K562 (cell line): ENCODE measurements around the gene DBP. TPM values are rescaled to one million over a fixed set of nuclear protein-coding genes. Genes with fewer than 3 reads are reported as not detected.

Experiments
- ATAC-seq: fragments of 200-7000 bp; cut with Tn5 transposase; 3 replicates; pipeline ENCODE4 v1.9.1; 2020; ENCODE audit warnings: moderate library complexity
- BruUV-seq: library from RNA; stranded (reverse); fragments of 400-500 nt; replicated peaks from 2 replicates; lab custom pipeline; 2021; lab: Mats Ljungman, UMichigan
- CTCF ChIA-PET: fragments of 300-600 bp; formaldehyde crosslinking; extraction: SDS; loops from one replicate; lab custom pipeline; 2021; ENCODE audit warnings: low intra/inter-chr PET ratio; lab: Yijun Ruan, JAX
- POLR2A ChIA-PET: fragments of 300-600, 350-650 bp; sonication (Branson Sonifier 250); formaldehyde crosslinking; extraction: SDS; loops from one replicate; lab custom pipeline; 2021; ENCODE audit warnings: antibody characterized with exemption, inconsistent platforms; lab: Yijun Ruan, JAX
- DNase-seq, 4 experiments: peaks; one replicate each; pipeline versions ENCODE4 v3.0.0 to v3.0.0-alpha.2; 2011 to 2018; ENCODE audit warnings: low spot score in 3 of 4, mixed read lengths in 3 of 4; ENCODE audit errors: extremely low read depth in 1 of 4
- FAIRE-seq: peaks from 2 replicates; lab custom pipeline; 2011; peaks lifted over from hg19 to GRCh38; lab: Jason Lieb, UNC
- H2AFZ ChIP-seq: 2 replicates; pipeline ENCODE4 v1.6.0; 2011; ENCODE audit warnings: low read depth, low read length, control low read depth, inconsistent platforms
- H3K27ac ChIP-seq: fragments of 200-600 bp; 3 replicates; pipeline ENCODE4 v1.8.0; 2011; ENCODE audit warnings: low read depth, mild to moderate bottlenecking, control low read depth, inconsistent platforms, low read length, moderate library complexity, mixed read lengths; ENCODE audit errors: extremely low read depth
- H3K27me3 ChIP-seq, 2 experiments: fragments of 300-600 bp in 1 of 2; 2 replicates in 1 of 2; 3 replicates in 1 of 2; pipeline versions ENCODE4 v1.6.0 to v1.8.0; 2011; ENCODE audit warnings: inconsistent platforms in 2 of 2, low read length in 2 of 2, mild to moderate bottlenecking in 1 of 2, mixed read lengths in 1 of 2, moderate library complexity in 1 of 2; ENCODE audit not compliant: control insufficient read depth in 2 of 2, insufficient read depth in 2 of 2
- H3K36me3 ChIP-seq: fragments of 300-600 bp; 3 replicates; pipeline ENCODE4 v1.8.0; 2011; ENCODE audit warnings: mild to moderate bottlenecking, low read length, inconsistent platforms; ENCODE audit not compliant: control insufficient read depth, insufficient read depth
- H3K4me1 ChIP-seq, 2 experiments: fragments of 200-600 bp in 1 of 2; replicated peaks in 1 of 2; 2 replicates in 1 of 2; 3 replicates in 1 of 2; pipeline versions ENCODE4 v1.5.1 to v1.8.0; 2011; ENCODE audit warnings: inconsistent platforms in 2 of 2, low read length in 2 of 2, mild to moderate bottlenecking in 1 of 2, mixed read lengths in 1 of 2, moderate library complexity in 1 of 2; ENCODE audit not compliant: control insufficient read depth in 2 of 2, insufficient read depth in 2 of 2
- H3K4me2 ChIP-seq: 2 replicates; pipeline ENCODE4 v1.6.1; 2011; ENCODE audit warnings: low read length, control low read depth, inconsistent platforms, mixed read lengths; ENCODE audit not compliant: insufficient read depth
- H3K4me3 ChIP-seq: fragments of 200-600 bp; sonication (generic), shearing (Covaris generic); 2 replicates; pipeline ENCODE4 v1.5.1; 2016; ENCODE audit warnings: control low read depth, inconsistent platforms
- H3K79me2 ChIP-seq: fragments of 200-600 bp; 3 replicates; pipeline ENCODE4 v1.8.0; 2011; ENCODE audit warnings: low read length, inconsistent platforms; ENCODE audit not compliant: control insufficient read depth, insufficient read depth
- H3K9ac ChIP-seq, 2 experiments: 2 replicates each; pipeline versions ENCODE4 v1.6.0 to v1.6.1; 2011; ENCODE audit warnings: low read depth in 2 of 2, low read length in 2 of 2, control low read depth in 1 of 2, inconsistent platforms in 1 of 2, mild to moderate bottlenecking in 1 of 2, mixed read lengths in 1 of 2; ENCODE audit not compliant: insufficient read depth in 1 of 2
- H3K9me1 ChIP-seq: one replicate; pipeline ENCODE4 v1.6.0; 2011; ENCODE audit warnings: inconsistent platforms, mild to moderate bottlenecking, low read length, moderate library complexity; ENCODE audit not compliant: control insufficient read depth, insufficient read depth
- H3K9me3 ChIP-seq: replicated peaks from 2 replicates; pipeline ENCODE4 v1.5.1; 2011; ENCODE audit warnings: low read depth, low read length, inconsistent platforms; ENCODE audit not compliant: control insufficient read depth, insufficient read depth
- H4K20me1 ChIP-seq: replicated peaks from 2 replicates; pipeline ENCODE4 v1.6.1; 2011; ENCODE audit warnings: low read length, inconsistent platforms, mixed read lengths; ENCODE audit not compliant: control insufficient read depth, insufficient read depth
- SMAD2 ChIP-seq: fragments of 150-350 bp; IDR thresholded peaks from 2 replicates; pipeline ENCODE4 v1.6.1; 2014; ENCODE audit warnings: low read depth, mild to moderate bottlenecking, low read length
- ZBTB33 ChIP-seq: sonication (generic); formaldehyde crosslinking; IDR thresholded peaks from 2 replicates; pipeline ENCODE4 v1.8.1; 2023; ENCODE audit warnings: mild to moderate bottlenecking, missing genetic modification reagents
- ZBTB7A ChIP-seq: IDR thresholded peaks from 2 replicates; pipeline ENCODE4 v1.6.1; 2011; ENCODE audit warnings: low read depth, mild to moderate bottlenecking, low read length, moderate library complexity, borderline replicate concordance; ENCODE audit not compliant: control insufficient read depth
- WGBS: fragments of 100-300 bp; shearing (Covaris generic); methylation state at CpG from one replicate; pipeline ENCODE4 v1.1.6; 2016; ENCODE audit warnings: low coverage, mixed read lengths; ENCODE audit not compliant: insufficient coverage; ENCODE audit errors: missing lambda C conversion rate; 5-methylcytosine and 5-hydroxymethylcytosine counted together
- in situ Hi-C: fragments of 300-500 bp; cut with MboI; formaldehyde crosslinking; loops from 4 replicates; pipeline ENCODE4 v1.15.0; 2018; ENCODE audit warnings: inconsistent platforms, mixed read lengths
- intact Hi-C: fragments of 100-400 bp; cut with micrococcal nuclease; formaldehyde crosslinking; loops from 2 replicates; pipeline ENCODE4 v1.14.2; 2022
- polyA plus RNA-seq, 8 experiments: library from polyadenylated mRNA; depleted of rRNA in 4 of 8; stranded (reverse) in 5 of 8; unstranded in 3 of 8; fragments of >200 nt; fragmentation: Nextera tagmentation in 2 of 8; fragmentation: Illumina TruSeq in 1 of 8; extraction: Ambion mirVana in 2 of 8; extraction: Trizol in 1 of 8; gene quantifications; 2 replicates each; pipeline versions ENCODE4 v1.2.1 to v1.2.3, GENCODE V29; 2011 to 2014; ENCODE audit warnings: inconsistent platforms in 1 of 8, missing spikeins in 1 of 8
- total RNA-seq, 7 experiments: library from RNA; depleted of rRNA in 6 of 7; stranded (reverse); fragments of >200 nt in 6 of 7; fragmentation: Illumina TruSeq in 2 of 7; extraction: Trizol in 2 of 7; gene quantifications; 2 replicates each; pipeline versions ENCODE4 v1.2.1 to v1.2.3, GENCODE V29; 2011 to 2021; ENCODE audit warnings: low replicate concordance in 1 of 7

Gene DBP
- total and polyA plus RNA-seq, 9 of the 15 experiments (the other 6 are each of a cell fraction or from before 2014, with no cell fraction given): 0.25 to 5.5 (median 1.8) TPM

- CTCF ChIA-PET: no interaction called here
- ATAC-seq (no peak), DNase-seq (no peak), FAIRE-seq (no peak)
- Histone ChIP-seq H3K4me2 (no peak overlapping the region), H3K9me1 (no peaks in the 10 kb centered on the region), H3K27me3 (peaks cover 0 to 7% of the 10 kb centered on the region in 2 experiments; a peak in 2 of 5 replicates), H3K79me2 (no peaks in the 10 kb centered on the region), H4K20me1 (no peaks in the 10 kb centered on the region; the same call in 1 of the 2 replicates), H3K9ac (no peak overlapping the region; a peak in 1 of 4 replicates), H3K9me3 (no peaks in the 10 kb centered on the region), H2AFZ (no peak overlapping the region), H3K4me3 (no peak overlapping the region), H3K36me3 (no peaks in the 10 kb centered on the region), H3K27ac (no peak overlapping the region), H3K4me1 (peaks cover 0 to 36% of the 10 kb centered on the region in 2 experiments; a peak in 2 of 5 replicates)
- TF ChIP-seq ZBTB7A (peak; percentile 61; the same call in 1 of the 2 replicates), SMAD2 (no peak), ZBTB33 (0 out of 2 replicates have a peak, but pooled peaks have one; percentile 22)
- in situ Hi-C loops: no loop called here
- POLR2A ChIA-PET: interaction anchor here (0.6 kb wide), 1 partner anchor 15 kb away, joined by 3 read pairs; no protein-coding TSS in a partner anchor
- 70% methylated on average over 11 of the region's 39 CpGs for WGBS
- no TSS peak for BruUV-seq
- intact Hi-C loops: no loop called here
These were observed 33.7 kb downstream of the DBP start for GRCh38 chr19:48603449-48603848.
